Forelimb muscle (tissue), 1 donor: Measurements from ENCODE around the gene MXD3. TPM values are rescaled to one million over a fixed set of nuclear protein-coding genes. Genes with fewer than 3 reads are reported as not detected.
"Not testable (repeated sequence)": the region's sequence is repeated elsewhere in the genome, so short reads cannot be mapped to it uniquely, and the experiment has no call there.

Experiments used
- DNase-seq: peaks from one replicate; pipeline ENCODE4 v3.0.0-alpha.2; 2013; ENCODE audit warnings: low read depth
- polyA plus RNA-seq: library from polyadenylated mRNA; unstranded; fragments of 120-200 nt; gene quantifications from one replicate; pipeline ENCODE4 v1.2.1, GENCODE V29; 2013; ENCODE audit not compliant: insufficient read length

MXD3 gene
- polyA plus RNA-seq, 1 donor: 19.0 TPM

DNA sequence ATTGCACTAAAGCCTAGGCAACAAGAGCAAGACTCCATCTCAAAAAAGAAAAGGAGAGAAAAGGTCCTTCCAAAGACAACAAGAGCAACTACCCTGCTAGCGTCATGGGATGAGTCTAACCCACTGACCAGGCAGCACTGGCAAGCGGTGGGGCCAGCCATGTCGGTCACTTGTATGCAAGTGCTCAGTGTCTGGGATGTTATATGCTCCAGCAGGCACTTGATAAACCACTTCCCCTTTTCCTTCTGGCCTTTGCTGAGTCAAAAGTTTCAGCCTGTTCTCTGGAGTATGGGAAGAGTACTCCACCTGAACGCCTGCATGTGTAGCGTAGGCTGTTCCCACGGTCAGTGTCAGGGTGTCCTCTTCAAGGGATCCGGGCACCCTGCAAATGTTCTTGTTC is 9.2 kb upstream of the MXD3 start:
- DNase-seq: no peak

DNA sequence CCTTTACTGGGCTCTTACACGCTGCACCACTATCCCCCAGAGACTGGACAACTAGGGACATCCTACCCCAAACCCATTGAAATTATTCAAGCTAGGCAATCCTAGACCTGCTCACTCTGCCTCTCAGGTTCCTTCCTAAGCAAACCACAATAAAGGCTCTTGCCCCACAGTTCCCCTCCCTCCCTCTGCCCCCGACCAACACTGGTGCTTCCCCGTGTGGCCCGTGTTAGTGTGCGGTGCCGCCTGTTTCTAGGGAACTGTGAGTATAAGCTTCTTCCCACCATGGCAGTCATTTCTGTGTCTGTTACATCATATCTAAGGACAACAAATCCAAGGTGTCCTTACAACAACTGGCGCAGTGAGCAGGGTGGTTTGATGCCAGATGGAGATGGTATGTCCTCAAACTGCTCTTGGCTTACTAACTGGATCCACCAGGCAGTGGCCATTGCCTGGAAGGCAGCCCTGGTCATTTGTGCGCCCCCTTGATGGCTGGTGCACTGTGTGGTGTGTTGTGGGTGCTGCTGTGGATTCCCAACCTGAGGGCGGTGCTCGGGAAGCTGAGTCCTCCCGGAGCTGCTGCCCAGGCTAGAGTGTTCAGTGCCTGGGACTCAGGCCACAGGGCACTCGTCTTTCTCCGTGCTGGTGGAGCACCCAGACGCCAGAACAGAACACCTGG is 8.4 kb upstream of the MXD3 start:
- no peak for DNase-seq

DNA sequence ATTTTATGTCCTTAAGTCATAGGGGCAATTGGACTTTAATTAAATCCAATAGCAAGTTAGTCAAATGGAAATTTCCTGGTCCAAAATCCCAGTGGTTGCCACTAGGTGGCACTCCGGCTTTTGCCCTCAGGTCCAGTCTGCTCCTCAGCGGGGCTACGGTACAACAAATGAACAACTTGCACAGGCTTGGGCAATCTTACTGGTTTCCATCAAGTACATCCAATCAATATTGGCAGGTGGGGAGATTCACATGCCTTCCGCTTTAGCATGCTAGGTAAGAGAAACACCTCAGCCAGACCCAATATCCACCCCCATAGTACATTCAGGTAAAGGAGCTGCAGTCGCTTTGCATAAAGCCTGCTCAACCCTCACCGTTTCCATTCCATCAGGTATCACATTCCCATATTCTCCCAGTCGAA is 6.3 kb upstream of the MXD3 start:
- DNase-seq: no peak

DNA sequence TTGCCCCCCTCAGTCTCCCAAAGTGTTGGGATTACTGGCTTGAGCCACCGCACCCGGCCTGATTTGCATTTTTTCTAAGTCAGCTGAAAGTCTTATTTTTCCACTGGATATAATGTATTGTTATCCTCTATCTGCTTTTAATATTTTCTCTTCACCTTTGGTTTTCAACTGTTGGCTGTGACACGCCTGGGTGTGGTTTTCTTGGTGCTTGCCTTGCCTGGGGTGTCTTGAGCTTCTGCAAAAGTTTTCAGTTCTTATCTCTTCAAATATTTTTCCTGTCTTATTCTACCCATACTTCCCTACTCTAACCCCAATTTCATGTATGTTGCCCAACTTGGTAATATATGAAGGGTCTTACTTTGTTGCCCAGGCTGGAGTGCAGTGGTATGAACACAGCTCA is 4.3 kb upstream of the MXD3 start:
- no peak for DNase-seq

DNA sequence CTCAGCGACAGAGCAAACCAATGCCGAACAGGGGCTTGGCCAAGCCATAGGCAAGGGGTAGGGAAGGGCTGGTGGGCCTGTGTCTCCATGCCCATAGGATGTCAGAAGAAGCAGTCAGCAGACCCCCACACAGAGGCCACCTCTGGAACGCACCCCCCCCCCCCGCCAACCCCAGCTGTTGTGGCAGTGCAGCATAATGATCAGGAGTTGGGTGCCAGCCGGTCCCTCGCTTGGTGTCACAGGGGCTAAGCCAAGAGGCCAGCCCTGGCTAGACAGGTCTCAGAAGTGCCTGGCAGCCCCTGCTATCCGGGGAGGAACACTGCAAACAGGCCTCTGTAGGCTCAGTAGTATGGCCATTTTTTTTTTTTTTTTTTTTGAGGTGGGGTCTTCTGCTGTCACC is 3.7 kb upstream of the MXD3 start:
- DNase-seq: no peak

DNA sequence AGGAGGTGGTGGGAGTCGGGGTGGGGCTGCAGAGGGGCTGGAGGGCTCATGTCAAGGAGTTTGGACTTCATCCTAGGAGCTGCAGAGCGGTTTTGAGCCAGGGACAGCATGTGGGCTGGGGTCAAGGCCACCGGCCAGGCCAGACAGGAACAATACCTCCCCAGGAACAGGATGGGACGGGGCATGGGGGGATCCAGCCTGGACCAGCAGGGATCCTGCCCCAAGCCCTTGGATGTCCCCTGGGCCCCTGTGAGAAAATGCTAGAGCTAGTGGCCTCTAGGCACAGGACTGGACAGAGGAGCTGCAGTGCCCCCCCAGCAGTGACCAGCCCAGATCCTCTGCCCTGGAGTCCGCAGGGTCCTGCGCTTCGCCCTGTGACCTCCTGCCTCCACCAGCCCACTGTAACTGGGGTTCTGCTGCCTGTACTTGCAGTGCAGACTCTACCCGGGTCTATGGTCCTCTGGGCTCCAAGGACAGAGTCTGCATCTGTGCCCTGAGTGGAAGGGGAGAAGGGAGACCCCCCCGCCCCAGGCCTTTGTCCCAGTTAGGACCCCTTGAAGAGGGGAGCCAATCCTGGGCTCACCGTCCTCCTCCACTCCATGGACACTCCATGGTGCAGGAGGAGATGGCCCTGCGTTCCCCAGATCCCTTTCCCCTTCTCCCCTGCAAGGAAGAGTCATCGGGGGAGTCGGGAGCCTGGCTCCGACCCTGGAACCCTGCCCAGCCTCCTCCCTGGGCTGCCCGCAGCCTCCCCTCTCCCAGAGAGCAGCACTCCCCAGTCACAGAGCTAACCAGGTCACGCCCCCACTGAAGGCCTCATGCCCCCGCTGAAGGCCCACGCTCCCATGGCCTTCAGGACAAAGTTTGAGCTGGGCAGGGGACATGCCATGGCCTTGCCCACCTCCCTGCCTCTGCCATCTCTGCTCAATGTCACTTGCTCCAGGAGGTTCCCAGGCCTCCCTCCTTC is 3.0 kb upstream of the MXD3 start:
- no peak for DNase-seq

DNA sequence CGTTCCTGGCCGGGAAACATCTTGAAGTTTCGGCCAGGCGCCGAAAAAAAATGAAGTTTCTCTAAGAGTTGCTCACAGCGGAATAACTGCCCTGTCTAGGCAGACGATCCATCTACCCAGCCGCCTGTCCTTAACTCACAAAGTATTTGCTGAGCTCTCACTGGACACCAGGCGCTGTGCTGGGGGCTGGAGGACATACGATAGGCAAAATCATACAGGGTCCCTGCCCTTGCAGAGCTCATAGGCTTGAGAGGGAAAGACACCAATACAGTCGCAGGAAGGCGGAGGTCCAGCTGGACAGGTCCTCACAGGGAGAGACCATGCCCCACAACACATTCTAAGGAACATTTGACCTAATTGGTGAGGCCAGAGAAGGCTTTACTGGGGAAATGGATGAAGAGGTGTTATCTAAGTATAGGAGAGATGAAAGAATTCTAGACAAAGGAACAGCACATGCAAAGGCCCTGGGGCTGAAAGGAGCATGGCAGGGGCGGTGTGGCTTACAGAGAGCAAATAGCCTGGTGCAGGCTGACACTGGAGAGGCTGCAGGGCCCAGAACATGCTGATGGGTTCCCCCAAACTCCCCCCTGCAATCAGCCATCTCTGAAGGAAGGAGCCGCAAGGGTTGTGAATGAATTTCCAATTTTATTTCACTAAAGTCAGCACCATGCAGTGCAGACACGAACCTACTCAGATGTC is 2.0 kb upstream of the MXD3 start:
- DNase-seq: no peak

DNA sequence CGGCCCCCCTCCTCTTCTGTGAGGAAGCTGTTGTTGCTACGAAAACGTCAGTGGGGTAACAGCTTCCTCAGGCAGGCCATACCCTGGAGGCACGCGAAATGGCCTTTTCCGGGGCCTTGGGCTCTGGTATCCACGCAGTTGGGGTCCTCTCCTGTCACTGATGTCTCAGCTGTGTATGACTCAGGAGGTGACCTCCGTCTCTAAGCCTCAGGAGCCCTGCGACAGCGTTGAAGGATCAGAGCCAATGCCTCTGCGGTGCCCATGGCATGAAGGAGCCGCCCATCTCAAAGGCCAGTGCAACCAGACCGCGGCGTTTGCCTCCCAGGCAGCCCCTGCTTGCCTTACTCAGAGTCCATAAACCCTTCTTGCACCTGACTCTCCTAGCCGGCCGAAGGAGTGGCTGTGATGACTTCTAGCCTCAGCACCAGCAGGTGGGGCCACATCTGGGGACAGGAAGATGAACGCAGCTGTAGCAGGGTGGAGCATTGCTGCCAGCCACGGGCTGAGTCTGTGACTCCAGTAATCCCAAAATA is 1.0 kb upstream of the MXD3 start:
- DNase-seq: no peak

DNA sequence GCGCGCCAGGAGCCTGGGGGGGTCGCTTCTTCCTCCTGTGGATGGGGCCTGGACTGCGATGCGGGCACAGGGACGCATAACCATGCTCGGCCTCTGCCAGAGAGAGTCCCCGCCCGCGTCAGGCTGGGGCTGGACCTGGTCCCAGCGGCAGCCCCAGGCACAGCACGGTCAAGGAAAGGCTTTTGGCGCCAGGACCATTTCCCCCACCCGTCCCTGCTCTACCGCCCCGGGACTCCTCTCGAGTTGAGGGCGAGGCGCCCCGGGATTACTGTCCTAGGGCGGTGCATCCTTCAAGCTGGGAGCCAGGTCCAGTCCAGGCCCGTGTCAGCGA is 341 bp downstream of the MXD3 start:
- no peak for DNase-seq

DNA sequence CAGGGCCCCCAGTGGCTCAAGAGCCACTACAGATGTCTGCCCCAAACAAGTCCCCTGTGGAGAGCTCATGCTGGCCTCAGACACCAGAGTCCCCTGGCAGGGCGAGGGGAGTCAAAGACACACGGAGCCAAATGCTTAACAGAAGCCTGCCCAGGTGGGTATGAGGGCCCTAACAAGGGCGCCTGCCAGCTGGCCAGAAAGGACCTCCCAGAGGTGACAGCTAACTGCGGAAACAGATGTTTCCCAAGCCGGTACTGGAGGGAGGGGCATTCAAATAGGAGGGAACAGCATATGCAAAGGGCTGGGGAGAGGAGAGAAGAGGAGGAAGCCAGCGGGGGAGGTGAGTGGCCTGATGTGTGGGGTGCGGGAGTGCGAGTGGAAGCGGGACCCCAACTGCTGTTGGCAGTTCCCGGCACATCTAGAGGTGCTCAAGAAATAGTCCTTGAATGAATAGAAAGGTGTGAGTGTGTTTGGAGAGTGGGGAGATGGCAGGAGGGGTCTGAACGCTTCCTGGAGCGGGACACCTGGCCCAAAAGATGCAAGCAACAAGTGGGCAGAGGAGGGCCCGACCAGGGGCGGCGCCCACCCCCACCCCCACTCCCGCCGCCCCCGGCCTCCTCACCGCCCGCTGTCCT is 824 bp downstream of the MXD3 start:
- DNase-seq: no peak

DNA sequence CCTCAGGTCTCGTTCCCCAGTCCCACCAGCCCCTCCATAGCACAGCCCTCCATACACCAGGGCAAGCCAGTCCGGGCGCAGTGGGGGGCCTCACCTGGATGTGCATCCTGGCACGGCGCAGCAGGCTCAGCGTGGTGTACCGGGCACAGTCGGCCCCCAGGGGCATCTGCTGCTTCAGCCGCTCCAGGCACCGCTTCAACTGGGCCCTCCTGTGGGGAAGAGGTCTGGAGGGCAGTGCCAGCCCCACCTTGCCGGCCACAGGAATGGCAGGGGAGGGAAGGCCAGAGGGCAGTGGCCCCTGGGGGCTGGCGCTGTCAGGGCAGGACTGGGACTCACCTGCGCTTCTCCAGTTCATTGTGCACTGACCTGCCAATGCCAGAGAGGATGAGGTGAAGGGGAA is 1.4 kb downstream of the MXD3 start:
- DNase-seq: no peak

DNA sequence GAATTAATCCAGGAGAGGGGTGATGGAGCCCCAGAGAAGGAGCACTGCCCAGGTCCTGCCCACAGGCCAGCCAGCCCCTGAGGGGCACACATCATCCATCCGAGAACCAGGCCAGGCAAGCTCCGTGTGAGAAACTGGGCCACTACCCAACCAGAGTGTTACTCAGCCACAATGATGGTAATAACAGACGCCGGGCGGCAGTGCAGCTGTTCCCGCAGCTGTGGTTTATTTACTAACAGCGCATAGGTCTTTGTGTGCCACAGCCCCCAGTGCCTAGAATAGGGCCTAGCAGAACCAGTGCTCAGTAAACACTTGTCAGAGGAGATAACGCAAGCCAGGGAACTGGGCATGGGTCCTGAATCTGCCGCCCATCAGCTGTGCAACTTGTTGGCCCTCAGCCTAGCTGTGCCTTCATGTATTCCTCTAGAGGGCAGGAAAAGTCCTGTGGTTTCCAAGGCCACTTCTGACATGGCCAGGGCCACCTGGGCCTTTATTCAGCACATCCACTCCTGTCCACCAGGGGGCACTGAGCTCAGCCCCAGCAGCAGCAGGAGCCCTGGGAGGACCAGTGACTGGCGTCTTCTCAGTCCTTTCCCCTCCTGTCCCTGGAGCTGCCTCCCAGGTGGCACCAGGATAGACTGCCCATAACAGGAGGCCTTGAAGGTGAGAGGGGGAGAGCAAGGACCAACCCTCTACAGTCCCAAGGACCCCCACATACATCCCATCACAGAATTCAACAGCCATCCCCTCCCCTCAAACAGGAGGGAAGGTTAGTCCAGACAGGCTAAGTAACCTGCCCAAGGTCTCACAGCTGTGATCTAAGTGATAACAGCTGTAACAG is 2.1 kb downstream of the MXD3 start:
- no peak for DNase-seq

DNA sequence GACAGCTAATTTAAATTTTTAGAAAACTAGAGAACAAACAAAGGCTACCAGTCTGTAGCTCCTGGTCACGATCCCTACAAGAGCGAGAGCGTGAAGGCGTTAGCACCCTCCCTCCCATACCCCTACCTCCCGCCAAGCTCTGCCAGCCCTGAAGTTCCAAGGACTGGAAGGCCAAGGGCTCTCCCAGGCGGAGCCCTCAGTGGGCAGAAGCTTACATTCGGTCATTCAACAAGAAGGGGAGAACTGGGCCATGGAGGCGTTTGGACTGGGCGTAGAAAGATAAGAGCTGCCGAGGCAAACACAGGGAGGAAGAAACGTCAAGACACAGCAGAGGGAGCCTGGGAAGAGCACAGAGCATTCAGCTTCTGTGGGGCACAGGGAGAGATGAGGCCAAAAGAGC is 3.0 kb downstream of the MXD3 start:
- DNase-seq: no peak

DNA sequence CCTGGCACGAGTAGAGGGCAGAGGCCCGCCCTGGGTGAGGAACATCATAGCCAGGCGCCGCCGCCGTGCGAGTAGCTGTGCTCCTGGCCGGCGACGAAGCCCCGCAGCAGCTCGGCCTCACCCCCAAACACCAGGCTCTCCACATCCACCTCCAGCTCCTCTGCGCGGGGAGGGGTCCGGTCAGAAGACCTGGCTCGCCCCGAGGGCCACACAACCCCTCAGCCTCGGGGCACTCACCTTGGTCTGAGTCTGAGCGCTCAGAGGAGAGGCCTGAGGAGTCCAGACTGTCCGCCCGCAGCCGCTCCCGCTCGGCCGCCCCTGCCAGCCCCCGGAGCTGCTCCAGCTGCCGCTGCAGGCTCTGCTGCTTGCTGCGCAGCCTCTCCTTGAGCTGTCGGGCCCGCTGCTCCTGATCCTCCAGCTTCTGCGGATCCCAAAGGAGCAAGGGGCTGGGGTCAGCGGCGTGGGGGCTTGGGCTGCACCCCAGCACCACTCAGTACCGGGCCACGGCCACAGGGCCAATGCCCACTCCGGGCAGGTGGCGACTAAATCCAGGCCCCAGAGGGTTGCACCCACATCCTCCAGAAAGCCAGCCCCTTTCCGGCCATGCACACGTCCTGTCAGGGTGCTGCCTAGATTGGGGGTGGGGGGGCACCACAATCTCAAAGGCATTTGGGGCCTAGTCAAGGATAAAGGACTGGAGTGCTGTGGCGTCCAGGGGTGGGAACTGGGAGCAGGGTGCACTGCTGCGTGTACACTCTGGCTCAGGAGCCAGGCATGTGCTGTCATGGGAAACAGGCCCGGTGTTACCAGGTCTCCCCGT is 3.9 kb downstream of the MXD3 start:
- no peak for DNase-seq

DNA sequence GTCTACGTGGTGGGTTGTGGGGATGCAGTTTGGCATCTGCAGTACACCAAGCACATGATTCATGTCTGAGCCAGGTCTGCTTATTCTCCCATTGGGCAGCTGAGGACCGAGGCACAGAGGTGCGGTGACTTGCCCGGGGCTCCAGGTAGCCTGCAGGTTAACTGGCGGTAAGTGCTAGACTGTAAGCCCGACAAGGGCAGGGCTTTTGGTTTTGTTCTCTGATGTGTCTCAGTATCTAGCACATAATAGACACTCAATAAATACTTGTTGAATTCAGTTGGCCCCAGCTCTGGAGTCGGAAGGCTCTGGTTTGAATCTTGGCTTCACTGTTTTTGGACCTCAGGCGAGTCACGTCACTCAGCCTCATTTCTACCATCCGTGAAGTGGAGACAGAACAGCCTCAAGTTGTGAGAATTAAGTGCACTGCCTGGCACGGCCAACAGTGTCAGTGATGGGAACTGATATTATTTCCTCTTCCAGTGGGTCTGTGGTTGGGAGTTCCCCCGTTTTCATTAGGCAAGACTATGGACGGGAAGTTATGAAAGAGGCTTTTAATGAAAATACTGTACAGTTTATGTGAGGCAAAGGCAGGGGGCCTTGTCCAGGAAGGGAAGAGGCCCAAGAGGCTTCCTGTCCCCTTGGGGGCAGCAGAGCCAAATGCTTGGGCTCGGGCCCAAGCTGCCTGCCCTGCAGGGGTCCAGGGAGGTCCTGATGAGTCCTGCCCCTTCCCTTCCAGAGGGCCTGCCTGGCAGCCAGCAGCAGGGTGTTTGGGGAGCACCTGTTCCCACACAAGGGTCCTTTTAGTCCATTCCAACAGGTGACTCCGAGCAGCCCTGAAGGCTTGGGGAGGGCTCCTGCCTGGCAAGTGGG is 4.8 kb downstream of the MXD3 start:
- no peak for DNase-seq

DNA sequence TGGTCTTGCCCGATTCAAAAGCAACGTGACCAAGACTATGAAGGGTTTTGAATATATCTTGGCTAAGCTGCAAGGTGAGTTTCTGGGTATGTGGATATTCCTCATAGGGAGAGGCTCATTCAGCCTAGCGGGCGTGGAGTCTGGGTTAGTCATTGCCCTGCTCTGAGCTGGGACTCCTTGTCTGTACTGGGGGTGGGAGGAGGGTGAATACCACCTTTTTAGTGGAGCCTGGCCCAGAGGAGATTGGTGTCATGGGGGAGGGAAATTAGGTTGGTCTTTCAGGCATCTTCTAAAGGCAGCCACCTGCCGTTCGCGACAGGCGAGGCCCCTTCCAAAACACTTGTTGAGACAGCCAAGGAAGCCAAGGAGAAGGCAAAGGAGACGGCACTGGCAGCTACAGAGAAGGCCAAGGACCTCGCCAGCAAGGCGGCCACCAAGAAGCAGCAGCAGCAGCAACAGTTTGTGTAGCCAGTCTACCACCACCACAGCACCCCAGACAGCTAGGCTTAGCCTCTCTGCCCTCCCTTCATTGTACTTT is 5.5 kb downstream of the MXD3 start:
- not testable (repeated sequence) for DNase-seq

DNA sequence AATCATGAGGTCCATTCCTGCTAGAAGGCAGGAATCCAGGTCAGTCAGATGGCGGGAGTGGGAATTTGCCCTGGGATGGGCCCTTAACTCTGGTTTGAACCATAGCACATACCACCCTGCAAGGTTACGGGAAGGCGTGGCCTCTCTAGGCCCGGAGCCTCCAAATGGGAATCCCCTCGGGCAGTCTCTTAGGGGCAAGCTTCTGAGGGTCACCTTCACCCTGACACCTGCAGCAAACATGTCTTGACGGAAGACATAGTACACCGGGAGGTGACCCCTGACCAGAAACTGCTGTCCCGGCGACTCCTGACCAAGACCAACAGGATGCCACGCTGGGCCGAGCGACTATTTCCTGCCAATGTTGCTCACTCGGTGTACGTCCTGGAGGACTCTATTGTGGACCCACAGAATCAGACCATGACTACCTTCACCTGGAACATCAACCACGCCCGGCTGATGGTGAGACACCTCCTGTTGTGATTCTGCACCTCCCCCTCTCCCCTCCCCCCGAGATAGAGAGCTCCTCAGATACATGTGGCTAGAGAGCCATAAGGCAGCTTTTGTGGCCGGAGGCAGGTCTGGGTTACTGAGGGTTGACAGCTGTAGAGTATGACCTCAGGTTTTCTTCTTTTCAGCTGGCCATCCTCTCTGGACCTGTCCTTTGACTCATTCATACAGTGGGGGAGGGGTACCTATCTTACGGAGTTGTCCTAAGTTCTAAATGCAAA is 7.1 kb downstream of the MXD3 start:
- no peak for DNase-seq

DNA sequence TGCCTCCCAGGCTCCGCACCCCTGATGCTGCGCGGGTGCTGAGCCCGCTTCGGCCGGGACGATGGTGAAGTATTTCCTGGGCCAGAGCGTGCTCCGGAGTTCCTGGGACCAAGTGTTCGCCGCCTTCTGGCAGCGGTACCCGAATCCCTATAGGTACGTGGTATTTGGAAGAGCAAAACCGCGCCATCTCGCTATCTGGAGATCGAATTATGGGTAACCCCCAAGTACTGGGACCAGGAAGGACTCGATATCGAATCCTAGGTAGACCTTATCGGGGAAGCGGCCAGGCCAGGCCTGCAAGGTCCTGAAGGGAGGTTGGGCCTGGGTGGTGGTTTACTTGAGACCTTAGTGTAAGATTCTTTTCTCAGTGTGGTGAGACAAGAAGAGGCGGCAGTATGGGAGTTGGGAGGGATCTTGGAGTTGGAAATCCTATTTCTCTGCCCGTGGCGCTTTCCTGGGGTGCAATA is 7.7 kb downstream of the MXD3 start:
- no peak for DNase-seq
